D721Med (cell line): ENCODE results near the gene SMARCE1.

Experiments
- DNase-seq: peaks from one replicate; pipeline ENCODE4 v3.0.0; 2011; ENCODE audit warnings: low spot score; ENCODE audit not compliant: insufficient read length
- FAIRE-seq: peaks from 2 replicates; lab custom pipeline; 2011; peaks lifted over from hg19 to GRCh38; lab: Jason Lieb, UNC
- TF ChIP-seq, protein P1 (sequence below): IDR thresholded peaks from 2 replicates; pipeline ENCODE4 v1.5.1; 2012; ENCODE audit warnings: mild to moderate bottlenecking, control low read depth; ENCODE audit not compliant: insufficient read depth; ENCODE audit errors: missing control alignments

The SMARCE1 gene

DNA sequence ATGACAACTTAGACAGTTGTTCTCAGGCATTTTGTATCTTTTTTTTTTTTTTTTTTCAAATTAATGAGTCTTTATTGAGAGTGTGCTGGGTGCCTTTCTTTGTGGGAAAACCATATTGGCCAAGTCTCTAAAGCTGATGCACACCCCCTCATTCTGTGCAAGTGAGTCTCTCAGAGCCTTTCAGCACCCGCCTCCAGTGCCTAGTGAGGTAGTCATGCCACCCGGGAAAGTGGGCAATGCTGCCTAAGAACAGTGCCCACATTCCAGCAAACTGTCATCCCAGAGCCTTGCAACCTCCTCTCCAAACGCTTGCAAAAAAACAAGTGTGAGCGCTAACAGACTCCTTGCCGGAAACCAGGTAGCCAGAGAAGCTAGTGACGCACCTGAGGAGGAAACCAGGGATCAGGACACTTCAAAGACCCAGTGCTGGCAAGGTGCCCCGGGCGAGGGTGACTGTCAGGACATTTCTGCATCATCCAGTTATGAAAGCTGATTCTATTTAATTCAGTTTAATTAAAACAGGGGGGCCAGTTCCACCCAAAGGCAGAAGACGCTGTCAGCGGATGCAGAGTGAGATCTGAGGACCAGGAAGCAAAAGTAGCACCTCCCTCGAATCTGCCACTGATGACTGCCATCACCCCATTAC lies 34.9 kb downstream of the SMARCE1 start:
- TF ChIP-seq, protein P1, sequence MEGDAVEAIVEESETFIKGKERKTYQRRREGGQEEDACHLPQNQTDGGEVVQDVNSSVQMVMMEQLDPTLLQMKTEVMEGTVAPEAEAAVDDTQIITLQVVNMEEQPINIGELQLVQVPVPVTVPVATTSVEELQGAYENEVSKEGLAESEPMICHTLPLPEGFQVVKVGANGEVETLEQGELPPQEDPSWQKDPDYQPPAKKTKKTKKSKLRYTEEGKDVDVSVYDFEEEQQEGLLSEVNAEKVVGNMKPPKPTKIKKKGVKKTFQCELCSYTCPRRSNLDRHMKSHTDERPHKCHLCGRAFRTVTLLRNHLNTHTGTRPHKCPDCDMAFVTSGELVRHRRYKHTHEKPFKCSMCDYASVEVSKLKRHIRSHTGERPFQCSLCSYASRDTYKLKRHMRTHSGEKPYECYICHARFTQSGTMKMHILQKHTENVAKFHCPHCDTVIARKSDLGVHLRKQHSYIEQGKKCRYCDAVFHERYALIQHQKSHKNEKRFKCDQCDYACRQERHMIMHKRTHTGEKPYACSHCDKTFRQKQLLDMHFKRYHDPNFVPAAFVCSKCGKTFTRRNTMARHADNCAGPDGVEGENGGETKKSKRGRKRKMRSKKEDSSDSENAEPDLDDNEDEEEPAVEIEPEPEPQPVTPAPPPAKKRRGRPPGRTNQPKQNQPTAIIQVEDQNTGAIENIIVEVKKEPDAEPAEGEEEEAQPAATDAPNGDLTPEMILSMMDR, result no peak
- DNase-seq, result no peak
- FAIRE-seq, result no peak

DNA sequence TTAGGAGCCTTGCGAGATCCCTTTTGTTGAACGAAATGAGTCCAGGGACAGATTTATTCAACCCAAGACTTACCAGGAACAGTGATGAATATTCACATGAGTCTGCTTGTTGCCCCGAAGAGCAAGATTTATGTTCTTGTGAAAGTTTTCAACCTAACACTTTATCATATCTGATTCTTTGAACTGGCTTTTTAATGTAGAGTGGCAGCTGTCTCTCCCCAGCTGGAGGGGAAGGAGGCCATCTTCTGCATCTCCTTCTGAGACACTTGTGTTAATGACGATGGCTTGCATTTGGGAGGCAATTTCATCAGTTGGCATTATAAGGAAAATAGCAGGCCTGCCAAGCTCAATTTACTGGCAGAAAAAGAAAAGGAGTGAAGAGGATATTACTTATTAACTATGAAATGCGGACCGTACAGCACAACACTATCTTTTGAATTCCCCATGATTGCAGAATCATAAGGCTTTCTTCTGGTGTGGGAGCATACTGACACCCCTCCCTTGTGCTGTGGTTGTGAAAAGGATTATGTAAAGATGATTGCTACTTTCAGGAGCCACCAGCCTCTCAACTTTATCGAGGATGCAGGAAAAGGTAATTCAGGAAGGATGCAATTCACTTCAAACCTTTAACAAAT lies 35.7 kb downstream of the SMARCE1 start:
- DNase-seq, result no peak
- TF ChIP-seq, protein P1, result no peak
- no peak for FAIRE-seq

DNA sequence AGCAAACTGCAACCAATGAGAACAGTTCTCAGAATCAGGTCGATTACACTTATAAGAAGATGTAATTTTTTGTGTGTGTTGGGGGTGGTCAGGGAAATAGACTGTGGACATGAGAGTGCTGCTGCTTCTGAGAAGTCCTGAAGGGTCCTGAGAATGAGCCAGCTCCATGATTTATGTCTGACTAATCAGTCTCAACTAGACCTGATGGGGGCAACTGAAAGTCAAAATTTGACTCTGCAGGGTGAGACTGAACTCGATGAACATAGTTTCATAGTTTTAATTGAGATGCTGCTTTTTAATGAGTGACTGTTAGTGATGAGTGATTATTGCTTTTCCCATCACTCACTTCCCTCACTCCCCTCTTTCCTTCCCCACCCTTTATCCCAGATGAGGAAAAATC lies 37.3 kb downstream of the SMARCE1 start:
- DNase-seq (no peak), FAIRE-seq (no peak)
- TF ChIP-seq, protein P1, result no peak

DNA sequence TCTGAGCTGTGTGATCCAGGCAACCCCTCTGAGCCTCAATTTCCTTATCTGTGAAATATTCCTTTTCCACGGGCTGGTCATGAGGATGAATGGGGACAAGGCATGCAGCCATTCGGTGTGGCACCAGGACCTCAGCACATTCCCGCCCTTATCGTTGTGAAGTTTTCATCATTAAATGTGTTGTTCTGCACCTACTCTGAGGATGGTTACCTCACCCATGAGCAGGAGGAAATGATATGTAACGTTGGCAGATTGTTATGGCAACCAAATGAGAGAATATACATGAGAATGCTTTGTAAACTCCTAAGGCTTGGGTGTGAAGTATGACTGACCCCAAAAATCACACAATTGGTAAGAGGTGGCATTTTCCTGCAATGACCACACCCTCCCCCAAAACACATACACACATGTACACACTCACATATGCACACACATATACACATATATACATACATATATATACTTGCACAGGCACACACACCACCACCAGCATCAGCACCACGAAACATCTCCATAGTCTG lies 39.5 kb downstream of the SMARCE1 start:
- FAIRE-seq, result no peak
- TF ChIP-seq, protein P1, result no peak
- DNase-seq, result no peak

DNA sequence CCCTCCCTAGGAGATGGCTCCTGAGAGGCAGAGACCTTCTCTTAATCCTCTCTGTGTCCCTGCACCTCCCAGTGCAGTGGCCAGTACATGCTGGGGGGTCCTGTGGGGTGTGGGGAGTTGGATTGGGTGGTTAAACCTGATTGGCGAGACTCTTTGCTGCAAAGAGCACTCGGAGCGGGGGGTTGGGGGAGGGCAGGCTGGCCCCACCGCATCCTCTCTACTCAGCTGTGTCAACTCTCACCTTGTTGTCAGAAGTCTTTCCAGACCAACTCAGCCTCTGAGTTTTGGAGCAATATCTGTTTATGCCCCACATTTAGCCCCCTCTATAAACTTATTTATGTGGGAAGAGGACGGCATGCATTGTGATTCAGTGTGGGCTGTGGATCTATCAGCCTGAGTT lies 40.0 kb downstream of the SMARCE1 start:
- FAIRE-seq, result no peak
- TF ChIP-seq, protein P1, result no peak

DNA sequence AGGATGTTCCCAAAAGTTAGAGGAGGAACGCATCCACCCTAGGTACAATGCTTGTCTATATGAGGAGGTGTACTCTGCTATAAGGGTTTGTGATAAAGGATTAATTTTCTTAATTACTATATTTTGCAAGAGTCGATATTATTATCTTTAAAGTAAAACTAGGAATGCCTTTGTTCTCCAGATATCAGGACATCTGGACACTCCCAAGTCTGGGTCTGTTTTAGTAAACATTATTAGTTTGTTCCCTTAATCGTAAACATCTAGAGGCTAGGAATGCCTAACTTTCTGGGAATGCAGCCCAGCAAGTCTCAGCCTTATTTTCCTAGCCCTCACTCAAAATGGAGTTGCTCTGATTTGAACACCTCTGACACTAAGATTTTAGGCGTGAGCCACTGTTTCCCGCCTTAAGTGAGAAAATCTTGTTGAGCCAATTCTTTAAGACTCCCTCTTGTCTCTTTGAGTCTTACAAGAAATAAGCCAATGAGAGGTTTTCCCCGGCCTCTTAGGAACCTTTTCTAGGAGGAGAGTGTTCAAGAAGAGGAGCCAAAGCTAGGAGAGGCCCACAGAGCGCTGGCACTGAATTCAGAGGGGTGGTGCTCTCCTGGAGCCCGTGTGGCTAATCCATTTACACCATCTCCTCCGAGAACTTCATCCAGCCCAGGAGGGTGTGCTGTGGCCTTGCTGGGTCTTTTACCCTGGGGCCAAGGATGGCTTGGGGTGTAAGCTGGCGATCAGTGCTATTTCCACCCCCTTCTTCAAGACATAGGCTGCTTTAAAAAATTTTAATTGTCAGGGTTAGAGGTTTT lies 40.9 kb downstream of the SMARCE1 start:
- no peak for DNase-seq
- TF ChIP-seq, protein P1, result no peak
- no peak for FAIRE-seq

More for the DNA sequence above, 40.0 kb downstream of the SMARCE1 start:
- no peak for DNase-seq
